IMR-90 (cell line): Measurements from ENCODE around the gene GADL1. TPM values are rescaled to one million over a fixed set of nuclear protein-coding genes. Genes with fewer than 3 reads are reported as not detected.

Source experiments
- ATAC-seq: fragments of 200-7000 bp; cut with Tn5 transposase; 2 replicates; pipeline ENCODE4 v1.9.1; 2020; ENCODE audit warnings: low read depth, mild to moderate bottlenecking, moderate library complexity
- BruUV-seq: library from RNA; stranded (reverse); fragments of 400-500 nt; replicated peaks from 2 replicates; lab custom pipeline; 2021; lab: Mats Ljungman, UMichigan
- CTCF ChIA-PET: fragments of 300-600 bp; formaldehyde crosslinking; extraction: SDS; loops from one replicate; lab custom pipeline; 2021; ENCODE audit warnings: antibody characterized with exemption; lab: Yijun Ruan, JAX
- POLR2A ChIA-PET: fragments of 300-600 bp; sonication (Branson Sonifier 250); formaldehyde crosslinking; loops from one replicate; lab custom pipeline; 2022; ENCODE audit warnings: antibody characterized with exemption; ENCODE audit not compliant: unreplicated experiment; lab: Charles Lee
- DNase-seq: peaks from one replicate; pipeline ENCODE4 v3.0.0; 2013
- H2AFZ ChIP-seq: replicated peaks from 2 replicates; pipeline ENCODE3; 2013; ENCODE audit warnings: low read length, mild to moderate bottlenecking; ENCODE audit not compliant: poor library complexity
- H2AK5ac ChIP-seq: 2 replicates; pipeline ENCODE4 v1.6.1; 2013; ENCODE audit warnings: low read depth, low read length, inconsistent platforms
- H2AK9ac ChIP-seq: replicated peaks from 2 replicates; pipeline ENCODE3; 2013; ENCODE audit warnings: mild to moderate bottlenecking, low read depth, low read length, moderate library complexity; ENCODE audit not compliant: poor library complexity
- H2BK120ac ChIP-seq: 2 replicates; pipeline ENCODE4 v1.6.1; 2013; ENCODE audit warnings: low read depth, low read length, inconsistent platforms
- H2BK15ac ChIP-seq: 3 replicates; pipeline ENCODE4 v1.6.1; 2013; ENCODE audit warnings: low read depth, low read length, inconsistent platforms
- H2BK20ac ChIP-seq: 2 replicates; pipeline ENCODE4 v1.6.1; 2013; ENCODE audit warnings: low read depth, mild to moderate bottlenecking, inconsistent platforms, low read length, moderate library complexity
- H2BK5ac ChIP-seq: 2 replicates; pipeline ENCODE4 v1.6.1; 2013; ENCODE audit warnings: mild to moderate bottlenecking, low read depth, low read length, inconsistent platforms; ENCODE audit not compliant: poor library complexity, severe bottlenecking
- H3K14ac ChIP-seq: replicated peaks from 2 replicates; pipeline ENCODE4 v1.6.1; 2013; ENCODE audit warnings: low read depth, low read length, inconsistent platforms
- H3K18ac ChIP-seq: 2 replicates; pipeline ENCODE4 v1.6.1; 2013; ENCODE audit warnings: low read depth, low read length, control low read depth
- H3K23ac ChIP-seq: 2 replicates; pipeline ENCODE4 v1.6.1; 2013; ENCODE audit warnings: low read depth, low read length, inconsistent platforms
- H3K27ac ChIP-seq: 2 replicates; pipeline ENCODE4 v1.5.1; 2013; ENCODE audit warnings: mild to moderate bottlenecking, control low read depth, low read length; ENCODE audit not compliant: insufficient read depth
- H3K27me3 ChIP-seq: 2 replicates; pipeline ENCODE4 v1.6.1; 2013; ENCODE audit warnings: low read length; ENCODE audit not compliant: control insufficient read depth, insufficient read depth
- H3K36me3 ChIP-seq: 2 replicates; pipeline ENCODE4 v1.6.1; 2013; ENCODE audit warnings: low read length, mixed read lengths; ENCODE audit not compliant: control insufficient read depth, insufficient read depth
- H3K4ac ChIP-seq: 2 replicates; pipeline ENCODE4 v1.6.1; 2013; ENCODE audit warnings: low read depth, low read length, inconsistent platforms
- H3K4me1 ChIP-seq: 2 replicates; pipeline ENCODE4 v1.6.1; 2013; ENCODE audit warnings: low read length, mixed read lengths; ENCODE audit not compliant: control insufficient read depth, insufficient read depth
- H3K4me2 ChIP-seq: 2 replicates; pipeline ENCODE4 v1.6.1; 2013; ENCODE audit warnings: low read depth, mild to moderate bottlenecking, control low read depth, low read length, moderate library complexity
- H3K4me3 ChIP-seq: 2 replicates; pipeline ENCODE4 v1.5.1; 2013; ENCODE audit warnings: low read depth, mild to moderate bottlenecking, control low read depth, low read length, moderate library complexity; ENCODE audit not compliant: insufficient read depth
- H3K56ac ChIP-seq: 2 replicates; pipeline ENCODE4 v1.6.1; 2013; ENCODE audit warnings: low read length, inconsistent platforms; ENCODE audit not compliant: insufficient read depth; ENCODE audit errors: extremely low read depth
- H3K79me1 ChIP-seq, 2 experiments: 2 replicates each; pipeline ENCODE4 v1.6.1; 2013; ENCODE audit warnings: low read length in 2 of 2, inconsistent platforms in 1 of 2, low read depth in 1 of 2
- H3K9ac ChIP-seq: 2 replicates; pipeline ENCODE4 v1.6.1; 2013; ENCODE audit warnings: low read depth, low read length, control low read depth
- H3K9me1 ChIP-seq: 2 replicates; pipeline ENCODE4 v1.6.1; 2013; ENCODE audit warnings: low read length, inconsistent platforms; ENCODE audit not compliant: insufficient read depth
- H3K9me3 ChIP-seq: 2 replicates; pipeline ENCODE4 v1.6.1; 2013; ENCODE audit warnings: low read length; ENCODE audit not compliant: control insufficient read depth, insufficient read depth
- H4K20me1 ChIP-seq: 2 replicates; pipeline ENCODE4 v1.6.1; 2013; ENCODE audit warnings: low read length, inconsistent platforms; ENCODE audit not compliant: insufficient read depth
- H4K5ac ChIP-seq: 2 replicates; pipeline ENCODE4 v1.6.1; 2013; ENCODE audit warnings: mild to moderate bottlenecking, low read depth, low read length, control low read depth
- H4K8ac ChIP-seq, 2 experiments: 2 replicates each; pipeline ENCODE4 v1.6.1; 2013; ENCODE audit warnings: low read depth in 2 of 2, low read length in 2 of 2, control low read depth in 1 of 2, inconsistent platforms in 1 of 2
- H4K91ac ChIP-seq: 2 replicates; pipeline ENCODE4 v1.6.1; 2013; ENCODE audit warnings: low read depth, low read length, inconsistent platforms; ENCODE audit not compliant: insufficient read depth
- BHLHE40 ChIP-seq: fragments of 150-350 bp; IDR thresholded peaks from 2 replicates; pipeline ENCODE4 v1.6.1; 2016; ENCODE audit warnings: mild to moderate bottlenecking, low read depth, low read length
- CEBPB ChIP-seq: IDR thresholded peaks from 2 replicates; pipeline ENCODE4 v1.6.1; 2012; ENCODE audit warnings: low read depth, low read length, improper control_type of control experiment
- CHD1 ChIP-seq: IDR thresholded peaks from 2 replicates; pipeline ENCODE4 v1.6.1; 2012; ENCODE audit warnings: low read depth, low read length, improper control_type of control experiment
- FOS ChIP-seq: fragments of 150-350 bp; IDR thresholded peaks from 2 replicates; pipeline ENCODE4 v1.6.1; 2016; ENCODE audit warnings: low read depth, low read length
- MAFK ChIP-seq: IDR thresholded peaks from 2 replicates; pipeline ENCODE4 v1.6.1; 2012; ENCODE audit warnings: low read depth, low read length, improper control_type of control experiment
- MAZ ChIP-seq: IDR thresholded peaks from 2 replicates; pipeline ENCODE4 v1.6.1; 2012; ENCODE audit warnings: low read depth, mild to moderate bottlenecking, low read length, improper control_type of control experiment, moderate library complexity, borderline replicate concordance
- MXI1 ChIP-seq: IDR thresholded peaks from 2 replicates; pipeline ENCODE4 v1.6.1; 2012; ENCODE audit warnings: low read depth, mild to moderate bottlenecking, low read length, moderate library complexity, borderline replicate concordance
- NFE2L2 ChIP-seq: fragments of 150-350 bp; IDR thresholded peaks from 2 replicates; pipeline ENCODE4 v1.6.1; 2016; ENCODE audit warnings: low read depth, mild to moderate bottlenecking, low read length
- POLR2A ChIP-seq: IDR thresholded peaks from 2 replicates; pipeline ENCODE4 v1.6.1; 2012; ENCODE audit warnings: mild to moderate bottlenecking, low read depth, low read length
- RAD21 ChIP-seq: IDR thresholded peaks from 2 replicates; pipeline ENCODE4 v1.6.1; 2012; ENCODE audit warnings: low read length, improper control_type of control experiment
- RCOR1 ChIP-seq: IDR thresholded peaks from 2 replicates; pipeline ENCODE4 v1.6.1; 2012; ENCODE audit warnings: mild to moderate bottlenecking, low read length, improper control_type of control experiment; ENCODE audit not compliant: insufficient replicate concordance
- RFX5 ChIP-seq: IDR thresholded peaks from 2 replicates; pipeline ENCODE4 v1.8.0; 2012; ENCODE audit warnings: low read depth, mild to moderate bottlenecking, low read length, moderate library complexity
- SMC3 ChIP-seq: fragments of 150-350 bp; IDR thresholded peaks from 2 replicates; pipeline ENCODE4 v1.6.1; 2016; ENCODE audit warnings: low read depth, mild to moderate bottlenecking, antibody characterized with exemption, low read length, moderate library complexity
- WGBS, 2 experiments: methylation state at CpG; one replicate each; pipeline versions ENCODE4 v1.1.5 to v1.1.7; 2013; ENCODE audit warnings: missing lambda C conversion rate in 2 of 2; ENCODE audit not compliant: insufficient read length in 1 of 2; ENCODE audit errors: extremely low coverage in 2 of 2; 5-methylcytosine and 5-hydroxymethylcytosine counted together
- dilution Hi-C: fragments of 300-500 bp; cut with HindIII; formaldehyde crosslinking; loops from one replicate; pipeline ENCODE4 v1.14.3; 2018; ENCODE audit warnings: low sequenced_read_pairs; ENCODE audit not compliant: unreplicated experiment
- in situ Hi-C: fragments of 300-500 bp; cut with MboI; formaldehyde crosslinking; loops from 3 replicates; pipeline ENCODE4 v1.14.3; 2019; ENCODE audit warnings: low sequenced_read_pairs, inconsistent platforms, mixed read lengths
- intact Hi-C: fragments of 100-400 bp; cut with micrococcal nuclease; formaldehyde crosslinking; loops from 2 replicates; pipeline ENCODE4 v1.10.0; 2022
- polyA plus RNA-seq, 3 experiments: library from polyadenylated mRNA; depleted of rRNA; stranded (reverse); fragments of >200 nt; gene quantifications; 2 replicates each; pipeline ENCODE4 v1.2.3, GENCODE V29; 2012; ENCODE audit warnings: low replicate concordance in 1 of 3
- total RNA-seq: library from RNA; depleted of rRNA; stranded (reverse); fragments of >200 nt; gene quantifications from 2 replicates; pipeline ENCODE4 v1.2.3, GENCODE V29; 2012
- TF ChIP-seq, protein P1 (sequence below): fragments of 150-350 bp; IDR thresholded peaks from 2 replicates; pipeline ENCODE4 v1.6.1; 2017; ENCODE audit warnings: mild to moderate bottlenecking, antibody characterized with exemption, low read length, low read depth
- TF ChIP-seq, protein P2 (sequence below): fragments of 150-350 bp; IDR thresholded peaks from 2 replicates; pipeline ENCODE4 v1.6.1; 2016; ENCODE audit warnings: low read depth, mild to moderate bottlenecking, low read length, moderate library complexity, borderline replicate concordance
- TF ChIP-seq, protein P3 (sequence below): conservative IDR thresholded peaks from 2 replicates; pipeline ENCODE4 v1.5.1; 2012; ENCODE audit warnings: mild to moderate bottlenecking, low read depth, low read length, improper control_type of control experiment

GADL1 gene
- total and polyA plus RNA-seq, 2 of the 4 experiments (the other 2 are of a cell fraction): not detected

DNA sequence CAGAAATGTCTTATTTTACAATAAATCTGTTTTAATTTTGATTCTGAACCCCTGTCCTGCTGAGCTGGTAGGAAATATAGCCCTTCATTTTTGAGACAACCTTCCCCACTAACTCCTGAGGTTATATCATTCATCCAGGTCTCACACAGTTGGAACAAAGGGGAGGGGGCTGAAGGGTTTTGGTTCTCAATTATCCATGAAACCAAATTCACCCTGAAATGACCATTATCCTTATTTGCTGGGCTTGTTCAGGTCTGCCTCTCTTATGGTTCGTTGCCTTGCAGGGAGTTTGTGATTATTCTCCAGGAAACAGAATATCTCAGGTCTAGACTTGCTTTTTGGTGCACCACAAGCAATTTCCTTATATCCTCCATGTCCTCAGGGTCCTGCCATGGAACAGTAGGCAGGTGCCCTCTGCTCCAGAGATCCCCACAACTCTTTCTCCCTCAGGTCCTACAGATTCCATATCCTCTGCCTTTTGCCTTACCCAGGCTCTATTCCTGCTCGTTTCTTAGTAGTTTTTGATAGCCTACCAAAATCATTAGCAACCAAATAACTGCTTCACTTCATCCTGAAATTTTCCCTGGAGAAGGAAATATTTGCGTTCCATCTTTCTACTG lies 193.6 kb downstream of the GADL1 start:
- Histone ChIP-seq H3K23ac (no peak overlapping the region), H3K4me3 (no peak overlapping the region), H3K4ac (no peak overlapping the region), H2AK5ac (no peak overlapping the region), H3K9me3 (peaks cover 6% of the 10 kb centered on the region), H2BK20ac (no peak overlapping the region), H3K27ac (no peak overlapping the region), H3K56ac (no peak overlapping the region), H2BK120ac (no peak overlapping the region), H4K91ac (no peak overlapping the region), H3K36me3 (no peaks in the 10 kb centered on the region), H3K79me1 (no peaks in the 10 kb centered on the region), H2BK5ac (no peak overlapping the region), H4K20me1 (no peaks in the 10 kb centered on the region), H3K27me3 (no peaks in the 10 kb centered on the region), H3K18ac (no peak overlapping the region), H2AFZ (no peak overlapping the region), H2BK15ac (no peak overlapping the region), H3K9ac (no peak overlapping the region), H4K8ac (no peak overlapping the region), H3K4me2 (no peak overlapping the region), H3K9me1 (no peaks in the 10 kb centered on the region), H3K4me1 (no peaks in the 10 kb centered on the region), H3K14ac (no peak overlapping the region), H2AK9ac (no peak overlapping the region), H4K5ac (no peak overlapping the region)
- POLR2A ChIA-PET: interaction anchor here (0.6 kb wide), 1 partner anchor 365 kb away, joined by 3 read pairs; no protein-coding TSS in a partner anchor
- in situ Hi-C loops (no loop called here), intact Hi-C loops (no loop called here), dilution Hi-C loops (no loop called here)
- no peak for ATAC-seq
- BruUV-seq: no TSS peak
- TF ChIP-seq, protein P1, sequence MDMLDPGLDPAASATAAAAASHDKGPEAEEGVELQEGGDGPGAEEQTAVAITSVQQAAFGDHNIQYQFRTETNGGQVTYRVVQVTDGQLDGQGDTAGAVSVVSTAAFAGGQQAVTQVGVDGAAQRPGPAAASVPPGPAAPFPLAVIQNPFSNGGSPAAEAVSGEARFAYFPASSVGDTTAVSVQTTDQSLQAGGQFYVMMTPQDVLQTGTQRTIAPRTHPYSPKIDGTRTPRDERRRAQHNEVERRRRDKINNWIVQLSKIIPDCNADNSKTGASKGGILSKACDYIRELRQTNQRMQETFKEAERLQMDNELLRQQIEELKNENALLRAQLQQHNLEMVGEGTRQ: no peak
- TF ChIP-seq MAFK (no peak), NFE2L2 (no peak), CHD1 (no peak), MXI1 (no peak), FOS (no peak), SMC3 (no peak), POLR2A (no peak), BHLHE40 (no peak), MAZ (no peak), RCOR1 (no peak), RFX5 (no peak), CEBPB (no peak), RAD21 (no peak)
- TF ChIP-seq, protein P2, sequence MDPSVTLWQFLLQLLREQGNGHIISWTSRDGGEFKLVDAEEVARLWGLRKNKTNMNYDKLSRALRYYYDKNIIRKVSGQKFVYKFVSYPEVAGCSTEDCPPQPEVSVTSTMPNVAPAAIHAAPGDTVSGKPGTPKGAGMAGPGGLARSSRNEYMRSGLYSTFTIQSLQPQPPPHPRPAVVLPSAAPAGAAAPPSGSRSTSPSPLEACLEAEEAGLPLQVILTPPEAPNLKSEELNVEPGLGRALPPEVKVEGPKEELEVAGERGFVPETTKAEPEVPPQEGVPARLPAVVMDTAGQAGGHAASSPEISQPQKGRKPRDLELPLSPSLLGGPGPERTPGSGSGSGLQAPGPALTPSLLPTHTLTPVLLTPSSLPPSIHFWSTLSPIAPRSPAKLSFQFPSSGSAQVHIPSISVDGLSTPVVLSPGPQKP: no peak
- TF ChIP-seq, protein P3, sequence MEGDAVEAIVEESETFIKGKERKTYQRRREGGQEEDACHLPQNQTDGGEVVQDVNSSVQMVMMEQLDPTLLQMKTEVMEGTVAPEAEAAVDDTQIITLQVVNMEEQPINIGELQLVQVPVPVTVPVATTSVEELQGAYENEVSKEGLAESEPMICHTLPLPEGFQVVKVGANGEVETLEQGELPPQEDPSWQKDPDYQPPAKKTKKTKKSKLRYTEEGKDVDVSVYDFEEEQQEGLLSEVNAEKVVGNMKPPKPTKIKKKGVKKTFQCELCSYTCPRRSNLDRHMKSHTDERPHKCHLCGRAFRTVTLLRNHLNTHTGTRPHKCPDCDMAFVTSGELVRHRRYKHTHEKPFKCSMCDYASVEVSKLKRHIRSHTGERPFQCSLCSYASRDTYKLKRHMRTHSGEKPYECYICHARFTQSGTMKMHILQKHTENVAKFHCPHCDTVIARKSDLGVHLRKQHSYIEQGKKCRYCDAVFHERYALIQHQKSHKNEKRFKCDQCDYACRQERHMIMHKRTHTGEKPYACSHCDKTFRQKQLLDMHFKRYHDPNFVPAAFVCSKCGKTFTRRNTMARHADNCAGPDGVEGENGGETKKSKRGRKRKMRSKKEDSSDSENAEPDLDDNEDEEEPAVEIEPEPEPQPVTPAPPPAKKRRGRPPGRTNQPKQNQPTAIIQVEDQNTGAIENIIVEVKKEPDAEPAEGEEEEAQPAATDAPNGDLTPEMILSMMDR: no peak
- DNase-seq: no peak
- no CpG with 5 or more reads among the region's 3 CpGs for WGBS, 2 experiments
- CTCF ChIA-PET: no interaction called here
